GM10847 (cell line): ENCODE measurements around the gene ZNF521.

Source experiments
- POLR2A ChIP-seq: IDR thresholded peaks from 2 replicates; pipeline ENCODE4 v1.6.1; 2011; ENCODE audit not compliant: insufficient read length; ENCODE audit errors: extremely low read depth

ZNF521 gene

DNA sequence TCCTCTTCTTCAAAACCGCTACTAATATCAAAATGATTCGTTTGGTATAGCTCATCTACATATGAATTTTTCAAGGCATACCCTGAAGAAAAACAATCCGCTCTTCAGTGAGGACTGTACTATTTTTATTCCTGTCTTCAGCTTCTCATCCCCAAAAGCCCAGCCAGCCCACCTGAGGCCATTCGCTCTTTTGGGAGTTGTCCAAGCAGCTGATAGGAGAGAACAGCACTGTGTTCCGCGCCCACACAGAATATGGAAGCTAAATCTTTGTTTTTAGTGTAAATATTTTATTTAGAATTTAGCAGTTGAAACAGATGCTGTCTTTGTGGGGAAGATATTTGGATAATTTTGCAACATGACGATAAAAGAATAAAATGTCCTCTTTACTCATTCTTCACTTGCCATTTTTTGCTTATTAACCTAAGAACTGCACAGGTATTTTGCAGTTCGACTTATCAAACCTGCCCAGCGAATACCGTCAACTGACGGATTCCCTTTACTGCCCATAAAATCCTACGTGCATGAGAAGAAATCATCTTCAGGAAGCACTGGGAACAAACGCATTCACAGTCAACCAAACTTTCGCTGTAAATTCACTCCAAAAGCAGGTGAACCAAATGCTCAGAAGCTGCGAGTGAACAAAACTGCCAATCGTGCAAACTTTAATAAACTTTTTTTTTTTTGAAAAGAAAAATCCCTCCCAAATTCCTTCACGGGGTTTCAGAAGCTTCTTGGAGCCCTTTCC is 3.4 kb downstream of the ZNF521 start:
- TF ChIP-seq POLR2A: no peak

DNA sequence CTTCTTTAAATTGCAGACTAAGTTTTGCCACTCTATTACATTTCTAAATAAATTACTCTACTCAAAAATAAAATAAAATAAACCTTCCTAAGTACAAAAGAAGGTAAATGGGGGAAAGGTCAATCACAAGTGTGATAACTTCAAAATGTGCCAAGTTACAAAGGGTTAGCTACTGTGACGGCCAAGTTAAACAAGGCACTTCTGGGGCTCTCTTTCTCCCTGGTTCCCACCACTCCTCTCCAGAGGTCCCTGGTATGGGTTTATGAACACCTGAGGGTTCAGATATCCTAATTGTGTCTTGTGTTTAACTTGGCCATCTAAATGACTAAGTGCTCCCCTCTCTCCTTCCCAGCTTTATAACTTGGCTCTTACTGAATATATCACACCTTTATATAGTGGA is 5.4 kb downstream of the ZNF521 start:
- no peak for TF ChIP-seq POLR2A

DNA sequence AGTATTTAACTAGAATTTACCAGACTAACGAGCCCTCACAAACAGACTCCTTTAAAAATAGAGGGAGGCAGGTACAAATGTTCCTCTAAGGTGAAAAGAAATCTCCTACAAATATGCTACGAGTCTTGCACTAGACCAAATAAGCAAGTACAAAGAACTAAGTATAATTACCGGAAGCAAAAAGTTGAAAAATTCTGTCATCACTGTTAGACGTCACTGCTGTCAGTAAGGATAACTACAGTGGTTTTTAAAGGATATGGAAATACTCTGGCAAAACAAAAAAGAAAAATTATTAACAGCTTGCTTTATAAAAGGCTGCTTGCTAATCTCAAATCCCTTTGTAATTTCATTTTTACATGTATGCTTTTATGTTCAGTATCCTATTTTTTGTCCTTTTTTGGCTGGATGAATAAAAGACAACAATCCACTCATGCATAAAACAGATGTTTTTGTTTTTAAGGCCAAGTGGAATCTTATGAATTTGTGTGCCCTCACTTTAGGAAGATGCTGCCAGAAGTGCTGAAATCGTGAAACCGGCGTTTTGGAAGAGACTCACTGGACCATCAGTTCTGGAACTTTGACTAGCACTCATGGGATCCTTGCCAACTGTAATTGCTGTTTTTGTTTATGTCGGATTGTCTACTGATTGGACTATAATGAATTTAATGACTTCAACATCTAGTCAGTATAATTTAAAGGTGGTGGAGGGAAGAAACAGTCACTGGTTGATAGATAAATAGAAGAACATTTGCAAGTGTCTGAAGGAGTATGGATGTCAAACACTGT is 6.7 kb downstream of the ZNF521 start:
- TF ChIP-seq POLR2A: no peak

DNA sequence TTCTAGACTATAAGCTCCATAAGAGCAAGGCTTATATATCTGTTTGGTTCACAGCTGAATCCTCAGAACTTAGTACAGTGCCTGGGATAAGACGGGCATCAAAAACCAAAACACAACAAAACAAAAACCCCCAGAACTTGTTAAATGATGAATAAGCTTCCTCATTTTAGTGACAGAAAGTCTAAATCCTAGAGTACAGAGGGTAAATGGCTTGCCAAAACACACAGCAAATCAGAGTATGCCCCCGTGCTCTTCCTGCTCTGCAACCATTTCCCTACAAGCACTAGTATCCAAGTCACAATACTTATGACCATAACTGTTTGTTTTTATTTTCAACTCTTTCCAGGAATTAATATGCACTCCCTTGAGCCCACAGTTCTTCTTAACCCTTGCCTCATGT is 10.1 kb downstream of the ZNF521 start:
- TF ChIP-seq POLR2A: no peak

DNA sequence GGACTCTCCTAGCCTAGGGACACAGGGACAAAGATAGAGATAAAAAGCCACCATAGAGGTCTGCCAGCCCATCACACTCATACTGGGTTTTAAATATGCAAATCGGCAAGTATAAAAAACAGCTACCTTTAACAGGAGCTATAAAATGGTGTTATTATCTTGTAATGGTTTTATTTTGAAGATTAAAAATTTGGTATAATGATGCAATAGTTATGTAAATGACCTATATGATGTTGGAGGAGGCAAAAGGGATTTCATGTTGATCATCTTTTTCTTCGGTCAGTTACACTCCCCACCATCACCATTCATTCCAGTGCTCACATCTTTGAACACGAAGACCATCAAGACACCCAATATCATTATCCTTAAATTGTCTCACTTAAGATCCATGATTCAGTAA is 11.2 kb downstream of the ZNF521 start:
- no peak for TF ChIP-seq POLR2A

DNA sequence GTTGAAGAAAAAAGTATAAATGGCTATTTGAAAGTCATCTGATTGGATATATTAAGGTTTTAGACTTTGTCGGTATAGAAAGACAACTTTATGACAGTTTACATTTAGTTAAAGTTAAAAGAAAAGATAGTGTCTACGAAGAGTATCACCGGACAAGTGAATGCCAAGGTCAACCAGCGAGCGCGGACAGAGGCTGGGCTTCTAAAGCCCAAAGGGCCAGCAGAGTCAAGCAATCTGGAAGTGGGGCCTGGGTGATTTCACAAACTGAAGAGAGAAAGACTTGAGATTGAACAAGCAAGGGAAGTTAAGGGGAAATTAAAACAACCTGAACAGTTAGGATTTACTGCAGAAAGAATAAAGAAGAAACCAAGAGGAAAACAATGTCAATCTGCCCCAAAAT is 16.3 kb downstream of the ZNF521 start:
- no peak for TF ChIP-seq POLR2A

DNA sequence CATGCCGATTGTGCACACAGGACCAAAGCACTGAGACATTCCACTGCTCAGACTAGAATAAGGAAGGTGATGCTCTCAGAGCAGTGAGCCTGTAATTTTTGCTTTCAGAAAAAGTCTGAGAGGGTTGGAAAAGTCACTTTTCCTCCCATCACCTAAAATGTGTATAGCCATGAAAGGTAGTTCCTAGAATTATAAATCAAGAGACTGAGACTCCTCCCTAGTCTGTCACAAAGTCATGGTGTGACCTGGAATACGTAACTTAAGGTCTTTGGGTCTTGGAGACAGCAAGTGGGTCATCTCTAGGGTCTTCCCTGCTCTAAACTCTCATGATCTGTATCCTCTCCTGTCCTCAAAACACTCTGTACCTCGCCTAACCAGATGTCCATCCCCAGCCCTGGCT is 16.9 kb downstream of the ZNF521 start:
- TF ChIP-seq POLR2A: no peak

DNA sequence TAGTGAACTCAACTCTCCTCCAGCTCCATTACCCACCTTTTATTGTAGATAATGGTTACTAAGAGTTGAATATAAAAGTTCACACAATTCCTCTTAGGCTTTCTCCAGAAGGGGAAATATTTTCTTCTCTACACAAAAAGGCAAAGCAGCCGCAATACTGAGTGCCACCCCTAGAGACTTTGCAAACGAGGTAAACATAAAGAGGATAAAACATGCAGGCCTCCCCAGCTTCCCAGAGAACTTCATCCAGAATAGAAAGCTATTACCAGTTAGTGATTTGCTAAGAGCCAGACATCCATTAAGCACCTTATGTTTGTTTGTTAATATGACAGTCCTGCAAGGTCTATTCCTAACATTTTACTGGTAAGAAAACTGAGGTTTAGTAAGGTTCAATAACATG is 17.4 kb downstream of the ZNF521 start:
- TF ChIP-seq POLR2A: no peak

DNA sequence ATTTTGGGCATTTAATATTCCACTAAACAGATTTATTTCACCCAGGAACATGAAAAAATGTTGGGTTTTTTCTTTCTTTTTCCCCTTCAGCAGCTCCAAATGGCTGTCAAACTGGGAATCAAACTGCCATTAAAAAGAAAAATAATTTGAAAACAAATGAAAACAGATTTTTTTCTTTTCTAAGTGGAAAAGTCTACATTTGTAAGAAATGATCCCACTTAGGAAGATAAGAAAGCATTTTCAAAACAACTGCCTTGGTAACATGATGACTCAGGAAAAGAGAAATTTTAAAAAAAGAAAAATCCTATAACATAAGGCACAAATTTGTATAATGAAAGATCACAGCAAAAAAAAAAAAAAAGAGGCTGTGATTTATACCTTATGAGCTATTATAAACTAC is 20.0 kb downstream of the ZNF521 start:
- no peak for TF ChIP-seq POLR2A

DNA sequence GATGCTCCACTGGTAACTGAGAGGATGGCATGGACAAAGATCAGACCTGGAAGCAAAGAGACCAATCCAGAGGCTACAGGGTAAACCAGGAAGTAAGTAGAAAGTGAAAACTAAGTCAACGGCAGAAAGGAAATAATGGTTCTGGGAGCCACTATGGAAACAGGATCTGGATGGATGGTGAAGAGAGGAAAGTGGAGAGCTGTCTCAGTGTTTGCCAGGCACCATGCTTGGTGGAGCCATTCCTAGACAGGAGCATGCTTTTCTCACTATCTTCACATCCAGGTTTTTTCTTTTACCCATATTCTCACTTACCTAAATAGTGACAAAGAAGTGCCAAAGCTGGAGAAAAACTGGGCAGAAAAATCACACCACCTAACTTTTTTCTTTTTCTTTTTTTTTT is 22.2 kb downstream of the ZNF521 start:
- no peak for TF ChIP-seq POLR2A

DNA sequence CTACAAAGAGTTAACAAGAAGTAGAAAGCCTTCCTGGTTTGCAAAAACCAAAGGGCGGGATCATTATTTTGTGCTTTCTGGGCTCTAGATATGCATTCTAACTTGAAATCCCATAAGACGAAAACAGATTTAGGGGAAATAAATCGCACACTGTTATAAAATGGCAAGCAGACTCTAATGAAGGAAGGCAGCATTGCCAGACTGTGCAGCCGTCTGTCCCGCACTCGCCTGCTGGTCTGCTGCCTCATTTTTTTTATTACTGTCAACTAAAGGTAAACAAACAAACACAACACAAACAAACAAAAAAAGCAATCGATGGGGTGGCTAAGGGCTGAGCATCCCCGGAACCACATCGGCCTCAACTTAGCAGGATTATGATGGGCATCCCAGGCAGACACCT is 24.4 kb downstream of the ZNF521 start:
- no peak for TF ChIP-seq POLR2A

DNA sequence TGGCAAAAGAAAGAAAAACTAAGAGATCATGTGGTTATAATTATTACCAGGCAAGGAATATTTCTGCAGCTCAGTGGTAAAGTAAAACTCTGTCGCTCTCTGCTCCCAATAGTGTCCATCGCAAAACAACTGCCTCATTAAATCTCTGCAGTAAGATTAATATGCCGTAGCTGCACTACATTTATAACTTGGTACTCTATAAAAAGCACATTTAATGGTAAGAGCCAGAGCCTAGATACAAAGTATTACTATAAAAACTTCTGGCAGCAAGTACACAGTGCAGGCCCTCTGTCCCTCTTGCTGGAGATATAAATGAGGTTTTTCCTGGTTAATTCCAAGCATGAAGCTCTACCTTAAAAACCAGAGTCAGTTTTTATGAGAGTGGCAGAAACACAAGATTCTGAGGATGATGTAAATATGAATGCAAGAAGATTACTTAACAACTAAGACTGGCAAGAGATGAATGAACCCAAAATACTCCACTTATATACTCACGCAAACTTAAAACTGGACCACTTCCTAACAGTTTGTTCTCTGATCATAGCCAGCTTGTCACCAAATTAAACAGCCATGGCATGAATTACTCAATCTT is 25.5 kb downstream of the ZNF521 start:
- no peak for TF ChIP-seq POLR2A

DNA sequence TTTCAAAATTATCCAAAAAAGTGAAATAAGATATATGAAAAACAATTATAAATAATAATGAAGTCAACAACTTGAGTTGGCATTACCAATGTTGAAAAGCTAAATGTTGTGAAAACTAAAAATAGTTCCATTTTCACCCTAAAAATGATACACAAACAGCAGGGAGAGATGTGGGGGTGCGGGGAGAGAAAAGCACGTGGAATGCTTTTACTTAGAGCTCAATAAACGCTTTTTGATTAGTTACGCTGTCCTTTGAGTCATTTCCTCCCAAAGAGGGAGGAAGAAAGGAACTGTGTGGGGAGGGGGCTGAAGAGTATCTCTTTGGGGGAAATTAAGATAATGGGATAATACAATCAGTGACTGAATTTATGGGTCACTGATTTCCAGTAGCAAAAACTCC is 29.2 kb downstream of the ZNF521 start:
- TF ChIP-seq POLR2A: no peak

DNA sequence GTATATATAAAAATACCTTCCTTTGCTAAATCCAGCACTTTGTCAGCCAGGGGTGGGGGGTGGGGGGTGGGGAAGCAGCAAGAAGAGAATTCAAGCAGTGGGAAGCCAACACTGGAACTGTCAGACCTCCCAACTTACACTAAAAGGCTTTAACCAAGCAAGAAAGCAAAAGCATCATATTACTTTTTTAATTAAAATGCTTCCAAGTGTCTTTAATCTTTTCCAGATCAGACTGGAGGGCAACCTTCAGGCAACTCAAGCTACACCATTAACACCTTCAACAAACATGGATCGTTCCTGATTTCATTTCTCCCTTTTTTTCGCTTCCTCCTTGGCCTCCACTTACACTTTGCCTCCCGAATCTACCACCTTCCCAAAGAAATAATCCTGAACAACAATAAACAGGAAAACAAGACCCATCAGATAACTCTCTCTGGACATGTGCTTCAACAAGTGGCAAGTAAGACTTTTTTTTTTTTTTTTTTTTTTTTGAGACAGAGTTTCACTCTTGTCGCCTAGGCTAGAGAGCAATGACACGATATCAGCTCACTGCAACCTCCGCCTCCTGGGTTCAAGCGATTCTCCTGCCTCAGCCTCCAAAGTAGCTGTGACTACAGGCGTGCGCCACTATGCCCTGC is 35.5 kb downstream of the ZNF521 start:
- TF ChIP-seq POLR2A: no peak

DNA sequence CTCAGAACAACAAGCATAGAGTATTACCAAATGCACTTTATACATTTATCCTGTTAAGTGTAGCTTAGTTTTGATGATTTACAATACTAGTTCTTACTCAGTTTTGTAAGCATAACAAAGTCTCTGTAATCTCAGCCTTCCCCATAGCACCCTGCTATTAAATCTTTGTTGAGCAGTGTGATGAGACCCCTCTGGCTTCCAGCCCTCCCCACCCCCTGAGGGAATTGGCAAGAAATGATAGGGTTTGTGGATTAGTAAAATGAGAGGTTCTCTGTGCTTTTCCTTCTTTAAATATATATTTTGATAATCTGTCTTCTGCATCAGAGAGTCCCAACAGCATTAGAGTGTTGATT is 37.2 kb downstream of the ZNF521 start:
- TF ChIP-seq POLR2A: no peak
